Thyroid gland (tissue), 4 donors: Measurements from ENCODE around the gene CSMD2. TPM values are rescaled to one million over a fixed set of nuclear protein-coding genes. Genes with fewer than 3 reads are reported as not detected.

ENCODE experiments used
- DNase-seq, 2 donors: peaks; one replicate each; pipeline ENCODE4 v3.0.0-alpha.2; 2019
- H3K27ac ChIP-seq, 3 donors: fragments of 200-600 bp; sonication (generic); 1 replicate in 2 of 3; 2 replicates in 1 of 3; pipeline ENCODE4 v1.5.1; 2016 to 2019; ENCODE audit warnings: mild to moderate bottlenecking in 1 of 3, moderate library complexity in 1 of 3
- H3K27me3 ChIP-seq: fragments of 200-600 bp; sonication (generic); one replicate; pipeline ENCODE4 v1.5.1; 2019
- H3K36me3 ChIP-seq, 2 donors: fragments of 200-600 bp; sonication (generic); one replicate each; pipeline ENCODE4 v1.5.1; 2016 to 2019
- H3K4me1 ChIP-seq, 2 donors: fragments of 200-600 bp; sonication (generic); one replicate each; pipeline ENCODE4 v1.5.1; 2017 to 2019
- H3K4me3 ChIP-seq, 3 donors: fragments of 200-600 bp; sonication (generic); replicated peaks in 1 of 3; 1 replicate in 2 of 3; 2 replicates in 1 of 3; pipeline ENCODE4 v1.5.1; 2016; ENCODE audit warnings: mild to moderate bottlenecking in 1 of 3
- H3K9me3 ChIP-seq: fragments of 200-600 bp; sonication (generic); one replicate; pipeline ENCODE4 v1.5.1; 2017
- POLR2A ChIP-seq, 2 donors: fragments of 450-650 bp; IDR thresholded peaks; one replicate each; pipeline ENCODE4 v1.6.1; 2017; ENCODE audit warnings: antibody characterized with exemption in 2 of 2, mild to moderate bottlenecking in 2 of 2, moderate library complexity in 1 of 2
- WGBS, 2 donors: methylation state at CpG; one replicate each; pipeline ENCODE4 v1.1.5; 2017; 5-methylcytosine and 5-hydroxymethylcytosine counted together
- intact Hi-C: fragments of 100-400 bp; cut with DNase I; formaldehyde crosslinking; loops from one replicate; pipeline ENCODE4 v1.15.1; 2023
- total RNA-seq, 4 donors: library from RNA; depleted of rRNA; stranded (reverse); fragments of >200 nt; gene quantifications; one replicate each; pipeline ENCODE4 v1.2.3, GENCODE V29; 2016
- TF ChIP-seq, protein P1 (sequence below), 6 experiments: fragments of 200-600 bp in 3 of 6; fragments of 450-650 bp in 3 of 6; sonication (generic) in 3 of 6; IDR thresholded peaks; one replicate each; pipeline ENCODE4 v1.5.1; 2016 to 2019; ENCODE audit warnings: antibody characterized with exemption in 6 of 6, mild to moderate bottlenecking in 2 of 6, inconsistent platforms in 1 of 6, moderate library complexity in 1 of 6

Gene CSMD2
- total RNA-seq, 4 donors from 2014 or later = 0.10 to 0.45 (median 0.13) TPM; not detected in 1

DNA sequence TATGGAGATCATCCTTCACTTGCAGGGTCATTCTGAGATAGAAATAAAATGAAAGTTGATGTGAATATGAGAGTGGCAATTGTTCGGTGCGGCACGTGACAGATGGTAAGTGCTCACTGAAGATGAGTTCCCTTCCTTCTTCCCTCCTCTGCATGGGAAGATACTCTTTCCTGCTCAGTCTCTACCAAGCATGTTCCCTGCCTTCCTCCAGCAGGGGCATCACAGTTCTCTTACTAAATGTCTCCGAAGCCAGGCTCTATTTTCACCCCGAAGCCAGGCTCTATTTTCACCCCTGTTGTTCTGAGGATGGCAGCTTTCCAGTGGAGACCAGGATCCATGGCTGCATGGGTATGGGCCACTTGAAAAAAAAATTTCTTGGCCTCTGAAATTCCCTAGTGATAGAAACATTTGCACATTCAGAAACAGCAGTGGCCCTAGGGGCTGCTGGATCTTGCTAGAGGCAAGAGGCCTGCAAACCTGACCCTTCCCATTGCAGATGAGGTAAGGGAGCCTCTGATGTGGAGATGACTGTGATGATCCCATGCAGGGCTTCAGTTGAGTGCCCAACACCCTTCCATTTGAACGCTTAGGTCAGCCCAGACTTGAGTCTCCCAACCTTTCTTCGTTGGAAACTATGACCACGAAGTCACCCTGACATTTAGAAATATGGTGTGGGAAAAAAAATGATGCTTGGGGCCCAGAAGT, 424.8 kb downstream of the CSMD2 start:
- Histone ChIP-seq H3K9me3 (no peaks in the 10 kb centered on the region), H3K36me3 (no peaks in the 10 kb centered on the region), H3K4me3 (no peak overlapping the region), H3K27ac (no peak overlapping the region), H3K4me1 (no peaks in the 10 kb centered on the region), H3K27me3 (no peaks in the 10 kb centered on the region)
- intact Hi-C loops = no loop called here
- no peak for DNase-seq
- WGBS, 2 donors = 79 to 82% methylated on average over 8 of the region's 8 CpGs
- TF ChIP-seq, protein P1, sequence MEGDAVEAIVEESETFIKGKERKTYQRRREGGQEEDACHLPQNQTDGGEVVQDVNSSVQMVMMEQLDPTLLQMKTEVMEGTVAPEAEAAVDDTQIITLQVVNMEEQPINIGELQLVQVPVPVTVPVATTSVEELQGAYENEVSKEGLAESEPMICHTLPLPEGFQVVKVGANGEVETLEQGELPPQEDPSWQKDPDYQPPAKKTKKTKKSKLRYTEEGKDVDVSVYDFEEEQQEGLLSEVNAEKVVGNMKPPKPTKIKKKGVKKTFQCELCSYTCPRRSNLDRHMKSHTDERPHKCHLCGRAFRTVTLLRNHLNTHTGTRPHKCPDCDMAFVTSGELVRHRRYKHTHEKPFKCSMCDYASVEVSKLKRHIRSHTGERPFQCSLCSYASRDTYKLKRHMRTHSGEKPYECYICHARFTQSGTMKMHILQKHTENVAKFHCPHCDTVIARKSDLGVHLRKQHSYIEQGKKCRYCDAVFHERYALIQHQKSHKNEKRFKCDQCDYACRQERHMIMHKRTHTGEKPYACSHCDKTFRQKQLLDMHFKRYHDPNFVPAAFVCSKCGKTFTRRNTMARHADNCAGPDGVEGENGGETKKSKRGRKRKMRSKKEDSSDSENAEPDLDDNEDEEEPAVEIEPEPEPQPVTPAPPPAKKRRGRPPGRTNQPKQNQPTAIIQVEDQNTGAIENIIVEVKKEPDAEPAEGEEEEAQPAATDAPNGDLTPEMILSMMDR (IDR thresholded peaks at IDR 0.05) = no peak
- TF ChIP-seq POLR2A (IDR thresholded peaks at IDR 0.05) = no peak

DNA sequence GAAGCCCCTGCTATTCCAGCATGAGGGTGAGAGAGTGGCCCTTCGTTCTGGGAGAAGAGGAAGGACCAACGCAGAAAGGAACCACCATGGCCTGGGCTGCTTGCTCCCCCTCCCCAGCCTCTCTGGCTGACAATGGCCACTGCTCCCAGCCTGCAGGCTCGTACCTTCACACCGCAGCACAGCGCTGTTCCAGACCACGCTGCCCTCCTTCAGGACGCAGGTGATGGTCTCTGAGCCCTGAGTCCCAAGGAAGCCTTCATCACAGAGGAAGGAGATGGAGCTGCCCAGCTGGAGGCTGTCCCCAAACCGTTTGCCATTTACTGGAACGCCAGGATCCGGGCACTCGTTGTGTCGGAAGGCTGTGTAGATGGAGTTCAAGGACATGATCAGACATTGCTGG, 426.1 kb downstream of the CSMD2 start:
- no peak for TF ChIP-seq POLR2A (IDR thresholded peaks at IDR 0.05)
- TF ChIP-seq, protein P1 (IDR thresholded peaks at IDR 0.05) = no peak
- Histone ChIP-seq H3K9me3 (no peaks in the 10 kb centered on the region), H3K4me1 (no peaks in the 10 kb centered on the region), H3K27me3 (no peaks in the 10 kb centered on the region), H3K27ac (no peak overlapping the region), H3K36me3 (no peaks in the 10 kb centered on the region), H3K4me3 (no peak overlapping the region)
- 87 to 88% methylated on average over 12 of the region's 12 CpGs for WGBS, 2 donors
- intact Hi-C loops = no loop called here
- no peak for DNase-seq

DNA sequence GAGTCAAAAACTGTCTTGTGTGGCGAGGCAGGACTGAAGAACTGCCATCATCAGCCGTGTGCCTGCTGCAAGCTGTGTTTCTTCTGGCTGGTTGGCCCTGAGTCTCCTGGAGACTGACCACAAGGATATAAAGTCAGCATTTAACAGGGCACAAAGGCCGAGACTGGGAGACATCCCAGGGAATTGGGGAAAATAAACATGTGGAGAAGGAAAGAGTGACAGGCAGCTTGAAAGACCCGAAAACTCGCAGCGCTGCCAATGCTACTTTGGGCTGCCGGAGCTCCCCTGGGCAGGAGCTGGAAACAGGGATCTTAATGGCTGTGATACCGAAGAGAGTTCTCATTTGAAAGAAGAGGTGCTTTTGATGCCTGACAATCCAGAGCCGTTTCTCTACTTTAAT, 426.5 kb downstream of the CSMD2 start:
- 71 to 76% methylated on average over 9 of the region's 9 CpGs for WGBS, 2 donors
- TF ChIP-seq, protein P1 (IDR thresholded peaks at IDR 0.05) = no peak
- no peak for TF ChIP-seq POLR2A (IDR thresholded peaks at IDR 0.05)
- Histone ChIP-seq H3K36me3 (no peaks in the 10 kb centered on the region), H3K27ac (no peak overlapping the region), H3K9me3 (no peaks in the 10 kb centered on the region), H3K4me3 (no peak overlapping the region), H3K4me1 (no peaks in the 10 kb centered on the region), H3K27me3 (no peaks in the 10 kb centered on the region)
- DNase-seq = no peak
- intact Hi-C loops = no loop called here

DNA sequence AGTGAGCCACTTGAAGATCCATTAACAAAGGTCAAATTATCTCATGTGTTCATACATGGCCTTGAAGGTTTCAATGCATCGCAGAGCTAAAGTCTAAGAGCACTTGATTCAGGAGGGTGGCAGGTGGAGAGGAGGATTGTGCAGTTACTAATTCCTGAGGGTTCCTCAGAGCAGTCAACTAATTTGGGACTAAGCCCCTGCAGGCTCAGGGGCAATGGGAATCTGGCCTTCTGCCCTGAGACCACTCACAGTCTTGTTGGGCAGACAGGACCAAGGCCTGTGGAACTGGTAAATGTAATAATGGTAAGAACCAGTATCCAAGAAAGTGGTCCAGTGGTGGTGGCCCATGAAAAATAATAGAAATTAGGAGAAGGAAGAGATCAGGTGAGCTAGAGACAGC, 428.5 kb downstream of the CSMD2 start:
- H3K9me3 ChIP-seq = no peaks in the 10 kb centered on the region
- H3K4me3 ChIP-seq = no peak overlapping the region
- H3K36me3 ChIP-seq = no peaks in the 10 kb centered on the region
- no peak overlapping the region for H3K27ac ChIP-seq
- H3K4me1 ChIP-seq = no peaks in the 10 kb centered on the region
- DNase-seq = no peak
- H3K27me3 ChIP-seq = no peaks in the 10 kb centered on the region
- 52 to 53% methylated on average over 1 of the region's 1 CpG for WGBS, 2 donors
- intact Hi-C loops = no loop called here
- TF ChIP-seq POLR2A (IDR thresholded peaks at IDR 0.05) = no peak
- TF ChIP-seq, protein P1 (IDR thresholded peaks at IDR 0.05) = no peak

DNA sequence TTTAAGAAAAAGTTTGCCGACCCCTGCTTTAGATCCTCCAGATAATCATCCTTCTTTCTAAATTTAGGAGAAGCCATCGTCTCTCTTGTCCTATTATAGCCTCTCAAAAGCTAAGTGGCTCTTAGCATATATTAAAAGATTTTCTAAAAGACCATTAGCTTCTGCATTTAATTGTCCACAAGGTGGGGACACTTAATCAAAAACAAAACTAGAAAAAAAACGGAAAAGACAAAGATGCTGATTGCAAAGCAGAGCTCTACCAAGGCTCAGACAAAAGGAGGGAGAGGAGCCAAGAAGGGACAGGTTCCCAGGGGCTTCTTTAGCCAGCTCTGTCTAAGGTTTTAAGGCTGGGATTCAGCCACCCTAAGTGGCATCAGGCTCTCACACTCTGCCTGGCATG, 429.4 kb downstream of the CSMD2 start:
- intact Hi-C loops = no loop called here
- Histone ChIP-seq H3K4me1 (no peaks in the 10 kb centered on the region), H3K9me3 (no peaks in the 10 kb centered on the region), H3K27me3 (no peaks in the 10 kb centered on the region), H3K36me3 (no peaks in the 10 kb centered on the region), H3K4me3 (no peak overlapping the region), H3K27ac (no peak overlapping the region)
- no peak for DNase-seq
- WGBS, 2 donors = 10 to 12% methylated on average over 3 of the region's 3 CpGs
- TF ChIP-seq, protein P1 (IDR thresholded peaks at IDR 0.05) = peak in 1 of 6 experiments; percentile 25
- no peak for TF ChIP-seq POLR2A (IDR thresholded peaks at IDR 0.05)
